A549 (cell line): ENCODE measurements around the gene SLIT3.

Source experiments
- CHD2 ChIP-seq: fragments of 150-350 bp; IDR thresholded peaks from 2 replicates; pipeline ENCODE4 v1.6.1; 2014; ENCODE audit warnings: low read length; ENCODE audit not compliant: partially characterized antibody
- POLR2A ChIP-seq: IDR thresholded peaks from 2 replicates; pipeline ENCODE4 v1.6.1; 2012; ENCODE audit warnings: mild to moderate bottlenecking, low read length
- TF ChIP-seq, protein P1 (sequence below): fragments of >200 bp; sonication (Bioruptor Twin); formaldehyde crosslinking; IDR thresholded peaks from 3 replicates; pipeline ENCODE4 v1.5.1; 2016

DNA sequence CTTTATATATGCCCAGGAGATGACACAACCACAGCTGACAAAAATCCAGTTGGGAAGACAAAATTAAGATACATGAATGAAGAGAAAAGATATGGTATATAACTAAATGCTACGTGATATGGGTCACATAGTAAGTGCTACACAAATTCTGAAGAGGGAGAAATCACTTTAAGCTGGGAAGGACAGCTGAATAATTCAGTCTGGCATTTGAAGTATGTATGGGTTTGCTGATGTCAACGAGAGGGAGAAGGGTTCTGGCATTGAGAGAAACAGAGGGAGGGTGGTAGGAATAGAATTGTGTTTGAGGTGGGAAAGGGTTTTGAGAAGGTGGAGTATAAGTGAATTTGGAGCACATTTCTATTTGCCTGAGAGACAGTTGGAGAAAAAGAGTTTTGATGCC lies 6.7 kb upstream of the SLIT3 start:
- TF ChIP-seq CHD2: no peak
- TF ChIP-seq POLR2A: no peak
- TF ChIP-seq, protein P1, sequence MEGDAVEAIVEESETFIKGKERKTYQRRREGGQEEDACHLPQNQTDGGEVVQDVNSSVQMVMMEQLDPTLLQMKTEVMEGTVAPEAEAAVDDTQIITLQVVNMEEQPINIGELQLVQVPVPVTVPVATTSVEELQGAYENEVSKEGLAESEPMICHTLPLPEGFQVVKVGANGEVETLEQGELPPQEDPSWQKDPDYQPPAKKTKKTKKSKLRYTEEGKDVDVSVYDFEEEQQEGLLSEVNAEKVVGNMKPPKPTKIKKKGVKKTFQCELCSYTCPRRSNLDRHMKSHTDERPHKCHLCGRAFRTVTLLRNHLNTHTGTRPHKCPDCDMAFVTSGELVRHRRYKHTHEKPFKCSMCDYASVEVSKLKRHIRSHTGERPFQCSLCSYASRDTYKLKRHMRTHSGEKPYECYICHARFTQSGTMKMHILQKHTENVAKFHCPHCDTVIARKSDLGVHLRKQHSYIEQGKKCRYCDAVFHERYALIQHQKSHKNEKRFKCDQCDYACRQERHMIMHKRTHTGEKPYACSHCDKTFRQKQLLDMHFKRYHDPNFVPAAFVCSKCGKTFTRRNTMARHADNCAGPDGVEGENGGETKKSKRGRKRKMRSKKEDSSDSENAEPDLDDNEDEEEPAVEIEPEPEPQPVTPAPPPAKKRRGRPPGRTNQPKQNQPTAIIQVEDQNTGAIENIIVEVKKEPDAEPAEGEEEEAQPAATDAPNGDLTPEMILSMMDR: no peak
